HG03442 (cell line): Measurements from ENCODE around the gene CTIF.

Source experiments
- ATAC-seq: cut with Tn5 transposase; IDR thresholded peaks from one replicate; pipeline ENCODE4 v1.9.1; 2021; ENCODE audit warnings: mild to moderate bottlenecking, moderate library complexity; ENCODE audit not compliant: unreplicated experiment

Gene CTIF

DNA sequence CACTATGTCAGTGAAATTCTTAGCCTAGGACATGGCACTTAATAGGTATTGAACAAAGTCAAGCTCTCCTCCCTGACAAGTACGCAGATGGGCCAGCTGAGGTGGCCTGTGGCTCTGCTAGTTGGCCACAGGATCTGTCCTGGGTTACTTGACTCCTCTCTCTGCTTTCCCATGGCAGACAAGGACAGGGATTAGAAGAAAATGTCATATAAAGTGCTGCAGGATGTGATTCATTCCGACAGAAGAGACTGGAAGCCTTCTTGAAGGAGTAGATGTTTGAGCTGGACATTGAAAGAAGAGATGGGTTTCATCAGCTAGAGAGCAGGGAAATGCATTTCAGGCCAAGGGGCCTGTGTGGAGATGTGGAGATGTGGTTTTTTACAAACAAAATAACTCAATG is 365.3 kb downstream of the CTIF start:
- no peak for ATAC-seq

- no peak for ATAC-seq
Measured at GRCh38 chr18:48904847-48905394, 366.1 kb downstream of the CTIF start.

- ATAC-seq = no peak
Measured at GRCh38 chr18:48905513-48905912, 366.7 kb downstream of the CTIF start.

DNA sequence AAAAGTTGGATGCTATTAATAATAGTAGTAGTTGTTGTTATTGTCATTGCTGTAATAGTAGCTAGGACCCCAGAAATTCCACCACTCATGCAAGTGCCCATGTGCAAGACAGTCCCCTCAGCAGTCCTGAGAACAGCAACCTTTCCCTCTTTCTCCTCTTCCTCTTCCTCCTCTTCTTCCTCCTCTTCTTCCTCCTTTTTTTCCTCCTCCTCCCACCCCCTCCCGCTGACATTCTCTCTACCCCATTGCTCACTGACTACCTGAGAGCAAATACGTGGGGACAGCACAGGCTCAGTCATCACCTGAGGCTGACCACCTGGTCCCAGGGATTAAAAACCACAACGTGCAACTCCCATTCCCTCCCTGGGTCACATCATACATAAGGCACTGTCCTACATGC is 370.1 kb downstream of the CTIF start:
- no peak for ATAC-seq

GRCh38 chr18:48909721-48910120 is 370.9 kb downstream of the CTIF start:
- no peak for ATAC-seq

- ATAC-seq = no peak
Measured at GRCh38 chr18:48910972-48911545, 372.2 kb downstream of the CTIF start.
